GM12864 (cell line): Measurements from ENCODE around the gene ID4.

Experiments used
- DNase-seq: peaks from one replicate; pipeline ENCODE4 v3.0.0-alpha.2; 2011; ENCODE audit warnings: low read depth
- H3K4me3 ChIP-seq: 2 replicates; pipeline ENCODE4 v1.5.1; 2011; ENCODE audit warnings: mild to moderate bottlenecking, low read depth, low read length, control low read depth
- TF ChIP-seq, protein P1 (sequence below): IDR thresholded peaks from 2 replicates; pipeline ENCODE4 v1.5.1; 2011; ENCODE audit warnings: low read depth, mild to moderate bottlenecking, moderate library complexity, low read length, control low read depth, inconsistent platforms; ENCODE audit errors: missing control alignments

Gene ID4

DNA sequence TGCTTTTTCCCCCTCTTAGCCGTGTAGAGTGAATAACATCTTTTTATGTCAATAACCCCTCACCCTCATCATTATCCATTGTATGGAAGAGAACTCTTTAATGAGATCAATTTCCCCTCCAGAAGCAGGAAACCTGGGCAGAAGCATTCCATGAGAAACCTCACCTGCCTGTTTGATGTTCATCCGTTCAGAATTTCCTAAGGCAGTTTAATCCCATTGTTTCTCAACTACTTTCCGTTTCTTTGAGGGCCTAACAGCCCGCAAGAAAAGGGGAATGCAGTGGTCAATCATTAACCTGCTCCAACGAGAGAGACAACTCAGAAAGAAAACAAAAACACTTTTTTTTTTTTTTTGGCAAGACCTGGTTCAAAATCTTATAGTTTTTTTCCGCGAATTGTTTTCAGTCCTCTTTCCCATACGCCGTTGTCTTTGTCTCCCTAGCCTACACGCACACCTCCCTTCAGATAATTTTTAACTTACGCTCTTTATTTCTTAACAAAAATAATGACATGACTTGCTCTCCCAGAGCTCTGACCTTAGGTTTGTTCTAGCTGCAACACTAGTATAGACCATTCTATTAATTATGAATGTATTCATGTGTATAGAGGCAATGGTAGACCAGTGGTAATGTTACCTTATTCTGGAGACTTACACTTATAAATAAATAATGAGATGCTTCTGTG is 25.6 kb upstream of the ID4 start:
- TF ChIP-seq, protein P1, sequence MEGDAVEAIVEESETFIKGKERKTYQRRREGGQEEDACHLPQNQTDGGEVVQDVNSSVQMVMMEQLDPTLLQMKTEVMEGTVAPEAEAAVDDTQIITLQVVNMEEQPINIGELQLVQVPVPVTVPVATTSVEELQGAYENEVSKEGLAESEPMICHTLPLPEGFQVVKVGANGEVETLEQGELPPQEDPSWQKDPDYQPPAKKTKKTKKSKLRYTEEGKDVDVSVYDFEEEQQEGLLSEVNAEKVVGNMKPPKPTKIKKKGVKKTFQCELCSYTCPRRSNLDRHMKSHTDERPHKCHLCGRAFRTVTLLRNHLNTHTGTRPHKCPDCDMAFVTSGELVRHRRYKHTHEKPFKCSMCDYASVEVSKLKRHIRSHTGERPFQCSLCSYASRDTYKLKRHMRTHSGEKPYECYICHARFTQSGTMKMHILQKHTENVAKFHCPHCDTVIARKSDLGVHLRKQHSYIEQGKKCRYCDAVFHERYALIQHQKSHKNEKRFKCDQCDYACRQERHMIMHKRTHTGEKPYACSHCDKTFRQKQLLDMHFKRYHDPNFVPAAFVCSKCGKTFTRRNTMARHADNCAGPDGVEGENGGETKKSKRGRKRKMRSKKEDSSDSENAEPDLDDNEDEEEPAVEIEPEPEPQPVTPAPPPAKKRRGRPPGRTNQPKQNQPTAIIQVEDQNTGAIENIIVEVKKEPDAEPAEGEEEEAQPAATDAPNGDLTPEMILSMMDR: no peak
- no peak for DNase-seq
- no peak overlapping the region for H3K4me3 ChIP-seq

DNA sequence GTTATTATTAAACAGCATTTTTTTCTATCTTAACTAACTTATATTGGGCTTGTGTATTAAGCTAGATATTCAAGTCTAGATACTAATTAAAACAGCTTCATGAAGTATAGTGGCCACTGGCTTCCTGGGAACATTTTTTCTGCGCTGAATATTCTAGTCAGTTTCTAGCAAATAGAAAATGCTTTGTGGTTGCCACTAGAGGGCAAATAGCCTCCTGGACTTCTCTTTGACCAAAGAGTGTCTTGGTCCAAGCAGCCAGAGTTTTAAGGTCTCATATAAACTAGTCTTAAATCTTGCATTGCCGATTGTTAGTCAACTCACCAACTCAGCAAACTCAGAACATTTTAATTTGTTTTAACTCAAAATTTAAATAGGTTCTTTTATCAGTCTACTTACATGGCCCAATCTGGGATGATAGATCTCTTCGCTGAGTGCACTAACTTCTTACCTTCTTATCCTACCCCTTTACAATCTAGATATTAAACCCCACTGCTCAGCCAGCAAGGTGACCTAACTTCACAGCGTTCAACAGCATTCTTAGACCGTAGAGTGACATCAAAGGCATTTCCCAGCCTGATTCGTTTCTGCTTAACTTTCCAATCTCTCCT is 24.6 kb upstream of the ID4 start:
- no peak overlapping the region for H3K4me3 ChIP-seq
- TF ChIP-seq, protein P1: peak; percentile 45
- no peak for DNase-seq

DNA sequence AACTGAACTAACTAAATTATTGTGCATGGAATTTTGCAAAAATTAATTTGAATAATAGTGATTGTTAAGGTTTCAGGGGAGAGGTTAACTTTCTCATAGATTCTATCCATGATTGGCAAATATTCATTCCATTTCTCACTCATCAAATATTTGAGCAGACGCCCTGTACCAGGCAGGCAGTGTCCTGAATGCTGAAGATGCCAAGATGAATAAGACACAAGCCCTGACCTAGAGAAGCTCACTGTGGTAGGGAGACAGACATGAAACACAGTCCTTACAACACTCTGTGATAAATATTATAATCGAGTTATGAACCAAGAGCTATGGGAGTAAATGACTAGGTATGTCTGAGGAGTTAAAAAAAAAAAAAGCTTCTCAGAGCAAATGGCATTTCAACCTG is 18.4 kb upstream of the ID4 start:
- TF ChIP-seq, protein P1: no peak
- DNase-seq: no peak
- no peak overlapping the region for H3K4me3 ChIP-seq

DNA sequence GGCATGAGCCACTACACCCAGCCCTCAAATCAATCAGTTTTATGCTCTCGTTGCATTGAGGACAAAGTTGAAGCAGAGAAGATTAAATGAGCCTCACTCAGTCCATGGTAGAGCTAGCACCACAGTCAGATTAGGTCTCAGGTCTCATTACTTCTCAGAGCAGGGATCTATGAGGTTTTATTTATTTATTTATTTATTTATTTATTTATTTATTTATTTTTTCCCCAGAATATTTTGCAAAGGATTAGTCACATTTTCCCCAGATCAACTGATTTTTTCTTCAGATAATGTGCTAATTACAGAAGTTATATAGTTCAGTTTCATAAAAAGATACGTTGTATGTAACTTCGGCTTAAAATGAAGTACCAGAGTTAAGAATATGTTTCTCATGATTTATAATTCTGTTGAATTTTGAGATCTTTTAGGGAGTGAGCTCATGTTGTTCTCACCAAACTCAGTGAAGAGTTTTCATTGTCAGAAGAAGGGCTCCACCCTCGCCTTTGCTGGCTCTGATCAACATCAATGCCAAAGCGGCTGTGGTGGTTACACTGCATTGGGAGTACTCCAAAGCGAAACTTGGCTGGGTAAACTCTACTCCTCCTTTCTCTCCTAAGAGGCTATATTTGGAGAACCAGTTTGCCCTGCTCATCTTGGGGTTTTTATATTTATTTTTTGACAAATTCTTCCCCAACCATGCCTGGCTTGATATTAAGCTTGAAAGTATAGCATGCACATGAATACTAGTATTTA is 12.9 kb upstream of the ID4 start:
- DNase-seq: no peak
- H3K4me3 ChIP-seq: no peak overlapping the region
- TF ChIP-seq, protein P1: no peak

DNA sequence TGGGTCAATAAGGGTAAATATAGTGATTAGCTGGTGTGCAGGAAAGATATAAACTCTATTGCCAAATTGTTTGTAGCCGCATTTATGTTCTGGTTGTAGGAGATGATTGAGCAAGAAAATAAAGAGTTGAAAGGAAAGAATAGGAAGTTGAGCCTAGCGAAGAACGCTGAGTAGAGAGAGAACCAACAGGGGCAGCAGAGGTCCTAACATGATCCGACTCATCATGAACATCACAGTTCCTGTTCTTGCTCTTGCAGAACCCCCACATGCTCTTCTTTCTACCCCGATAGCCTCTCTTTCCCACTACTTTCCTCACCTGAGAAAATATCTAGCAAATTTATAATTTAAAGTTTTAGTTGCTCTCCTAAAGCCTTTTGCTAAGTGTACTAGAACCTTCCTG is 9.9 kb upstream of the ID4 start:
- no peak overlapping the region for H3K4me3 ChIP-seq
- TF ChIP-seq, protein P1: no peak
- DNase-seq: no peak

DNA sequence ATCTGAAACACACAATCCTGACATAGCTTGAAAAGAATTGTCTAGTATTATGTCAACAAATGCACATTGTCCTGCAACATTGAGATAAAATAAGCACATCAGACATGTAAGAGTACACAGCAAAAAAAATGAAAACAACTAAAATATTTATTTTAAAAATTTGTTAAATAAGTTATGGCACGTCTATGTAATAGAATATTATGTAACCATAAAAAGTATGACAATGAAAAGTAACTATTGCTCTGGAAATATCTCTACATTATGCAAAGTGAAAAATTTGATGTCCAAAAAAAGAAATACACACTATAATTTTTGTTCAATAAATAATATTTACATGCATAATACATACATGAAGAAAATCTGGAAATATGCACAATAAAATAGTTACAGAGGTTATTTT is 9.3 kb upstream of the ID4 start:
- TF ChIP-seq, protein P1: no peak
- no peak overlapping the region for H3K4me3 ChIP-seq
- no peak for DNase-seq
